GM21367 (cell line): ENCODE results near the gene VPS4A.
"Not testable (repeated sequence)": the region's sequence is repeated elsewhere in the genome, so short reads cannot be mapped to it uniquely, and the experiment has no call there.

Experiments used
- ATAC-seq: cut with Tn5 transposase; IDR thresholded peaks from one replicate; pipeline ENCODE4 v1.9.1; 2021; ENCODE audit not compliant: unreplicated experiment

The VPS4A gene

DNA sequence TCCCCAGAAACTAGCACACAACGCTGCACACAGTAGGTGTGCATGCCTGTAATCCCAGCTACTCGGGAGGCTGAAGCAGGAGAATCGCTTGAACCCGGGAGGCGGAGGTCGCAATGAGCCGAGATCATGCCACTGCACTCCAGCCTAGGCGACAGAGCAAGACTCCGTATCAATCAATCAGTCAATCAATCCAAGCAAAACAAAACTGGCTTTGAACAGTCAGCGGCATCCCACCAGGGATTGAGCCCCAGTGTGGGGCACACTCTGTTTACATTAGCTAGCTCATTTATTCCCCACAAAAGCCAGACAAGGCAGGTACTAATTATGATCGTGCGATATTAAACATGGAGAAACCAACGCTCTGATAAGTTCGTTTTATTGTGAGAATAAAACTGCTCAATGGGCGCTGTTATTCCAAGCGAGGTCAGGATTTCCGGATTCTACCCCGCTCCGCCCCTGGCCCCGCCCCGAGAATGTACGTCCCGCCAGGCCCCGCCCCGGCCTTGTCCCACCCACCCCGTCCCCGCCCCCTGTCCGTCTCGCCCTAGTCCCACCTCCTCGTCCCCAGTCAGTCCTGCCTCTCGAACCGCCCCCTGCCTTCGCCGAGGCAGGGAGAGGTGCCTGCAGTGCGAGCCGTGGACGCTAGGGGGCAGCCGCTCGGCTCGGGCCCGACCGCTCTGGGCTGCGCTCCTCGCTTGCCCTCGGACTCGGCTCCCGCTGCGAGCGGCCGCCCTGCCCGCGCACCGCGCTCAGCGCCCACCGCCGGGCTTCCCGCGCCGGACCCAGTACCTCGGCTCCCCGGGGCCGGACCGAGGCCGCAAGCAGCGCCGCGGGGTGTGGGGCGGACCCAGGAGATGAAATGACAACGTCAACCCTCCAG lies at the start of gene VPS4A:
Gene VPS4A (plus strand): TSS at position 698 of the 880 bp plus-strand sequence. CDS start 162 bp downstream, at position 860.
- peak; percentile 83 for ATAC-seq

GRCh38 chr16:69266334-69267063 lies 44.7 kb upstream of the VPS4A start:
- ATAC-seq = no peak

GRCh38 chr16:69267633-69268032 lies 43.5 kb upstream of the VPS4A start:
- ATAC-seq = no peak

GRCh38 chr16:69270395-69270794 lies 40.8 kb upstream of the VPS4A start:
- no peak for ATAC-seq

DNA sequence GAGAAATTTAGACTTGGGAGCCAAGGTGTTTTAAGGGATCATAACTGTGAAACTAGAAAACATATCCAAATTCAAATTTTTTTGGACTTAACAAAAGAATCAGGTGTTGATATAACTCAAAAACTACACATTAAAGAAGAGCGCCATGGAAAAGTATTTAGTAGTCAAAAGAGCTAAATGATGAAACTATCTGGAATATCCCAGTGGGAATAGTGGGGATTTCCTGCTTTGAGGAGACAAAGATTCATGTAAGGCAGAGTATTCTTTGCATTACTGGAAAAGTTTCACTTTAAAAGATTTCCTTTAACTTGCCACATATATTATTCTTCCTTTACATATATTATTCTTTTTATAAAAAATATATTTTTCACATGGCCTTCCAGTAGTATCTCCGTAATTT lies 40.3 kb upstream of the VPS4A start:
- ATAC-seq = no peak

DNA sequence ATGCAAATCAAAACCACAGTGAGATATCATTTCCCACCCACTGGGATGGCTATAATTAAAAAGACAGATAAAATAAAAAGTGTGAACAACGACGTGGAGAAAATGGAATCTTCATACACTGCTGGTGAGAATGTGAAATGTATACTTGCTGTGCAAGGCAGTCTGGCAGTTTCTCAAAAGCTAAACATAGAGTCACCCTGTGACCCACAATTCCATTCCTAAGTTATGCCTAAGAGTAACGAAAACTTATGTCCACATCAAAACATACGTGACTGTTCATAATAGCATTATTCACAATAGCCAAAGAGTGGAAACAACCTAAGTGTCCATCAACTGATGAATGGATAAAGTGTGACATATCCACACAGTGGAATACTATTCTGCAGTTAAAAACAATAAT lies 38.1 kb upstream of the VPS4A start:
- no peak for ATAC-seq

GRCh38 chr16:69274699-69275235 lies 36.4 kb upstream of the VPS4A start:
- ATAC-seq = no peak

DNA sequence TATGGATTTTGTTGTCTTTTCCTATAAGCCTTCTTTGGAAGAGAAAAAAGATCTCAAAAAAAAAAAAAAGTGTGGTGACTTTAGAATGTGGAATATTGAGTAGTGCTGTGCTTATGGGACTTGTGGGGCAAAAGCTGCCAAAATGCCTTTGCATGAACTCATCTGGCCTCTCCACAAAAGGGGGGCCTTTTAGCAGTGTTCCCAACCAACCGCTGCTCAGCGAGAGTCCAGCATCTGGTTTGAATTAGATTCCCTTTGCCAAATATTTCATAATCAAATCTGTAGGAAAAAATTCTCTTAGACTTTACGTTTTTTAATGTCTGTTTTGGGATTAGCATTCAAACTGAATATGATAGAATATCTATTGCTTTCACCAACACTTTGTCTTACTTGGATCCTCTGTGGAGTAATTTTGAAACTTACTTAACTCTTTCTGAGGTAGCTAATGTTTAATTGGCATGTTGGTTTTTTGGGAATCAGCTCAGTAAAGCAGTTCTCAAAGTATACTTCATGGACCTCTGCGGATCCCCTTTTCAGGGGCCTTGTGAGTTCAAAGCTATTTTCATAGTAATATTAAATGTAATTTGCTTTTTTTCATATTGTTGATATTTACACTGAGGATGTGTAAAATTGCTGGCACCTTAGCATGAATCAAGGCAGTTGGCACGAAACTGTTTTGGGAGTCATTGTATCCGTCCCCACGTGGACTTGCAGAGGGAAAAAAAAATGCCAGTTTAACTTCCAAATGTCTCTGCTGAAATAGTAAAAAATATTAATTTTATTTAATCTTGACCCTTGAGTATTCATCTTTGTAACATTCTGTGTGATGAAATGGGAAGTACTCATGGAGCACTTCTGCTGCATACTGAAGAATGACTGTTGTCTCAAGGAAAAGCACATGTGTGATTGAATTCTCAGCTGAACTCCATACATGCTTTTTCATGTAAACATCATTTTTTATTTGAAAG lies 34.7 kb upstream of the VPS4A start:
- no peak for ATAC-seq

GRCh38 chr16:69277413-69277812 lies 33.7 kb upstream of the VPS4A start:
- ATAC-seq = no peak

- no peak for ATAC-seq
These were observed 27.3 kb upstream of the VPS4A start for GRCh38 chr16:69283851-69284250.

- ATAC-seq = no peak
These were observed 25.9 kb upstream of the VPS4A start for GRCh38 chr16:69285240-69285639.

GRCh38 chr16:69286941-69287713 lies 24.0 kb upstream of the VPS4A start:
- no peak for ATAC-seq

- ATAC-seq = not testable (repeated sequence)
These were observed 19.5 kb upstream of the VPS4A start for GRCh38 chr16:69291657-69292056.

- no peak for ATAC-seq
These were observed 17.7 kb upstream of the VPS4A start for GRCh38 chr16:69293401-69293800.

DNA sequence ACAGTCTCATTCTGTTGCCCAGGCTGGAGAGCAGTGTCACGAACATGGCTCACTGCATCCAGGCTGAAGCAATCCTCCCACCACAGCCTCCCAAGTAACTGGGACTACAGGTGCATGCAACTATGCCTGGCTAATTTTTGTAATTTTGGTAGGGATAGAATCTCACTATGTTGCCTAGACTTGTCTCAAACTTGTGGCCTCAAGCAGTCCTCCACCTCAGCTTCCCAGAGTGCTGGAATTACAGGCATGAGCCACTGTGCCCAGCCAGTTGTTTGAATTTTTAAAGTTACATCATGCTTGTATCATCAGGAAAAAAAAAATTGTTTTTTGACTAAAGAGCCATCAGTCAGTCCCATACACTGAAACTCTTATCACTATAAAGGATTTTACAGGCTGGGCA lies 17.1 kb upstream of the VPS4A start:
- ATAC-seq = no peak

DNA sequence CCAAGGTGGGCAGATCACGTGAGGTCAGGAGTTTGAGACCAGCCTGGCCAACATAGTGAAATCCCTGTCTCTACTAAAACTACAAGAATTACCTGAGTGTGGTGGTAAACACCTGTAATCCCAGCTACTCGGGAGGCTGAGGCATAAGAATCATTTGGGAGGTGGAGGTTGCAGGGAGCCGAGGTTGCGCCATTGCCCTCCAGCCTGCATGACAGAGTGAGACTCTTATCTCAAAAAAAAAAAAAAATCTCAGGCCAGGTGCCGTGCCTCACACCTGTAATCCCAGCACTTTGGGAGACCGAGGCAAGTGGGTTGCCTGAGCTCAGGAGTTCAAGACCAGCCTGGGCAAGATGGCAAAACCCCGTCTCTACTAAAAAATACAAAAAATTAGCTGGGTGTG lies 14.4 kb upstream of the VPS4A start:
- ATAC-seq = not testable (repeated sequence)

DNA sequence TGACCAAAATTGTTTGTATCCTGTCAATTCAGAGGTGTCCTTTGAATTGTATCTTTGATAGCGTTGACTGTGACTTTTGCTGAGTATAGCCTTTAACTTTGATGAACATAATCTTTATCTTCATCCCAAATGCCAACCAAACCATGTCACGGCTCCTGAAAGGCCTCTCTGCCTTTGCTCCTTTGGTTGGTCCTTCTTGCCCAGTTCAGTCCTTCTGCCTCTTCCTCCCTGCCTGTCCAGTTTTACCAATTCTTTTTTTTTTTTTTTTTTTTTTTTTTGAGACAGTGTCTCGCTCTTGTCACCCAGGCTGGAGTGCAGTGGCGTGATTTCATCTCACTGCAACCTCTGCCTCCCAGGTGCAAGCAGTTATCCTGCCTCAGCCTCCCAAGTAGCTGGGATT lies 12.9 kb upstream of the VPS4A start:
- ATAC-seq = no peak

- ATAC-seq = no peak
These were observed 10.0 kb upstream of the VPS4A start for GRCh38 chr16:69301187-69301586.

GRCh38 chr16:69301861-69302260 lies 9.3 kb upstream of the VPS4A start:
- no peak for ATAC-seq

GRCh38 chr16:69302301-69302700 lies 8.8 kb upstream of the VPS4A start:
- ATAC-seq = no peak
